Cortex of kidney (tissue), 1 donor: ENCODE results near the gene THAP8.

Experiments used
- DNase-seq: peaks from one replicate; lab custom pipeline; 2025; lab: John Stamatoyannopoulos, UW

The THAP8 gene

DNA sequence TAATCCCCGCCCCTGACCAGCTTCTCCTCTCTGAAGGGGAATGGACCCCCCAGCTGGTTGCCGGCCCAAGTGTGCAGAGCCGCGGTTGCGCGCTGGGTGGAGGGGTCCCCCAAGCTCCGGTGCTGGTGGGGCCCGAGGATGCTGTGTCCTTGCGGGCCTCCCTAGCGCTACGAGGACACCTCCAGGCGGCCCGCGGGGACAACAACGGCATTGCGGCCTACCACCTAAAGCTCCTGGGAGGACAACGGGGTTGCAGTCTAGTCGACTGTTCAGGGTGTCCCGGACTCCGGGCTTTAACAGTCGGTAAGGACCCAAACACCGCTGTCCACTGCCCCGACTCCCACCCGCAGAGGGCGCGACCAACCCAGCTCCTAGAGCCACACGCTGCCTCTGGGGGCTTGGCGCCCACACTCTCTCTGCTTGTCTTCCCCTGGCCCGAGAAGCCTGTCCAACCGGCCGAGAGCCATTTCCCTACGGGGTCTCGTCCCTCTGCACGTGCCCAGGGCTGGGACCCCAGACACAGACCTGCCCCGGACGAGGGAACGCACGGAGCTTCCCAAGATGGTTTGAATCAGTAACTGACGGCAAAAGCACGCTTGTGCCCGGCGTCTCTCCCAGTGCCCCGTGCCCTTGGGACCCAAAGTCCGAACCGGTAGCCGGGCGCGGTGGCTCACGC, 60.0 kb downstream of the THAP8 start:
- no peak for DNase-seq

GRCh38 chr19:35992907-35993765, 60.9 kb downstream of the THAP8 start:
- DNase-seq, result no peak

GRCh38 chr19:35991731-35992450, 62.2 kb downstream of the THAP8 start:
- no peak for DNase-seq

DNA sequence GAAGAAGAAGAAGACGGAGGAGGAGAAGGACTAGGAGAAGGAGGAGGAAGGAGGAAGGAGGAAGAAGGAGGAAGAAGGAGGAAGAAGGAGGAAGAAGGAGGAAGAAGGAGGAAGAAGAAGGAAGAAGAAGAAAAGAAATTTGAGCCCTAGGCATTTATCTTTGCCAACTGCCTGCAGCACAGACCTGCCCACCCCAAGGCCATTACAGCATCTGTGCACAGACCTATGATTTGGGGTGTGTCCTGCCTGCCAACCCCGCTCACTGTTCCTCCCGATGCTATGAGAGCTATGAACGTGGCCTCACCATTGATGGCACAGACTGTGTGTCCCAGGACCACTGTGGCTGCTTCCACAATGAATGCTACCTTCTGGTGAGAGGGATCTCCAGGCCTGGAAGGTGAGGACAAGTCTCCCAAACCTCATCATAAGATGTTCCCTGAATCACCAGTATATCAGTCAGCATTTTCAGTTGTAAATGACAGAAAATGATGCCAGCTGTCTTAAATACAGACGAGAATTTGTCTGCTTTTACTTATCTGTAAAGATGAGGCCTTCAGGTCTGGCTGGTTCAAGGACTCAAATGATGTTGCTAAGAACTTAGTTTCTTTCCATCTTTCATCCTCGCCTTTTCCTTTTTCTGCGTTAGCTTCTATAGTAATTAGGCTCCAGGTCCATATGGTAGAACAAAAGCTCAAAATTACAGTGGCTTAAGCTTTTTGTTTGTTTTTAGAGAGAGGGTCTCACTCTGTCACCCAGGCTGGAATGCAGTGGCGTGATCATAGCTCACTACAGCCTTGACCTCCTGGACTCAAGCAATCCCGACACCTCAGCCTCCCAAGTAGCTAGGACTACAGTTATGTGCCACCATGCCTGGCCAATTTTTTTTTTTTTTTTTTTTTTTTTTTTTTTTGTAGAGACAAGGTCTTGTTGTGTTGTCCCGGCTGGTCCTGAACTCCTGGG, 63.0 kb downstream of the THAP8 start:
- DNase-seq, result no peak

DNA sequence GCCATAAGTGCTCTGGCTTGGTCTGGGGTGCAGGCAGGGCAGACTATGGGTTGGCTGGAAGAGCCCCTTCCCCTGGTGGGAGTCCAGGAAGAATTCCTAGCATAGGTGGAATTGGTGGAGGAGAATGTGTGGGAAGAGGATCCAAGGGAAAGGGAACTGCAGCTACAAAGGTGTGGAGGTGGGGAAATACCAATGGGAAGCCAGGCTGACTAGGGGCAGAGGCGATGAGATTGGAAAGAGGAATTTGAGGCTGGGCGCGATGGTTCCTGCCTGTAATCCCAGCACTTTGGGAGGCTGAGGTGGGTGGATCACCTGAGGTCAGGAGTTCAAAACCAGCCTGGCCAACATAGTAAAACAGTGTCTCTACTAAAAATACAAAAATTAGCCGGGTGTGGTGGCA, 63.9 kb downstream of the THAP8 start:
- DNase-seq, result no peak

- DNase-seq, result no peak
These were observed 65.3 kb downstream of the THAP8 start for GRCh38 chr19:35988824-35989223.

DNA sequence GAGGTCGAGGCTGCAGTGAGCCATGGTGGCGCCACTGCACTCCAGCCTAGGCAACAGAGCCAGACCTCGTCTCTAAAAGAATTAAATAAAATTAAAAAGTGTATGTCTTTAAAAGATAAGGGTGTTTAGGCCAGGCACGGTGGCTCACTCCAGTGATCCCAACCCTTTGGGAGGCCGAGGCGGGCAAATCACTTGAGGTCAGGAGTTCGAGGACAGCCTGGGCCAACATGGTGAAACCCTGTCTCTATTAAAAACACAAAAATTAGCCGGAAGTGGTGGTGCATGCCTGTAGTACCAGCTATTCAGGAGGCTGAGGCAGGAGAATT, 66.6 kb downstream of the THAP8 start:
- DNase-seq, result no peak

- no peak for DNase-seq
These were observed 67.2 kb downstream of the THAP8 start for GRCh38 chr19:35986664-35987570.

- no peak for DNase-seq
These were observed 68.0 kb downstream of the THAP8 start for GRCh38 chr19:35986111-35986510.
